GM18873 (cell line): Measurements from ENCODE around the gene NRXN3.

Experiments used
- ATAC-seq: cut with Tn5 transposase; IDR thresholded peaks from one replicate; pipeline ENCODE4 v1.9.1; 2021; ENCODE audit warnings: mild to moderate bottlenecking, moderate library complexity, moderate number of reproducible peaks; ENCODE audit not compliant: unreplicated experiment, low FRiP score

The NRXN3 gene

DNA sequence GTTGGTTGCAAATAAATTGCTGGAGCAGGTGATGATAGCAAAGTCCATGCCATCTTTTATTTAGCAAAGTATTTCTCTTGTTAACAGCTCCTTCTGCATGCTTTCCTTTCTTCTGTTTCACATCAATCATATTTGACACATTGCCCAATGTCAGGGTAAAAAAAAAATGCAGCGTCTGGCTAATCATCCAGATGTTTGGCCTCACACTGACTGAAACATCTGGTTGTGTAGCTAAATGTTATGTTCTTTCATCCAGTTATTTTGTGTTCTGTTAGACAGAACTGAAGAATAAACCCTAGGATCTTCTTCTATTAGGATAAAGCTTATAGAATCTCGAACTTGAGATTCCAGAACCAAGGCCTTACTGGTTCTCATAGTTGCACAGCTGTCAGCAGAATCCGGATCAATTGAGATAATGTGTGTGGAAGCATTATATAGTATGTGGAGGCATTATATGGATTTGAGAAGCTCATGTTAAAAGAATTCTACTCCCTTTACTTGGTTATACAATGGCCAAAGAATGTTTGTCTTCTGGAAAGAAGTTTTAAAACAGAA is 1182.0 kb downstream of the NRXN3 start:
- ATAC-seq: no peak

DNA sequence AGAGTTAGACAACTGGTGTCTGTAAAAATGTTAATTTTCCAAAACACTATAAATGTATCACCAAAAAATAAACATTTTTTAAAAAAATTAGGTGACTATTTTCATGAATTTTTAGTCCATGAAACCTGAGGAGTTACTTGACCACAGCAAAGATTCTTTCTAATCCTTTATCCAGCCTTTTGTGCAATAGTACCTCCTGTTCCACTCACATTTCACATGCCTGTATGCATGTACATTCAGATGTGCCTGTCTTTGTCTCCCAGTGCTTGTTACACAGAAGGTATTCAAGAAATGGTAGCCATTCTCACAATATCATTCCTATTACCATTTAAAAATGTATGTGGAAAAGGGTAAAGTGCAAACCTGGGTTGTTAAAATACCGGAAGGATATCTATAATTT is 1184.2 kb downstream of the NRXN3 start:
- no peak for ATAC-seq

DNA sequence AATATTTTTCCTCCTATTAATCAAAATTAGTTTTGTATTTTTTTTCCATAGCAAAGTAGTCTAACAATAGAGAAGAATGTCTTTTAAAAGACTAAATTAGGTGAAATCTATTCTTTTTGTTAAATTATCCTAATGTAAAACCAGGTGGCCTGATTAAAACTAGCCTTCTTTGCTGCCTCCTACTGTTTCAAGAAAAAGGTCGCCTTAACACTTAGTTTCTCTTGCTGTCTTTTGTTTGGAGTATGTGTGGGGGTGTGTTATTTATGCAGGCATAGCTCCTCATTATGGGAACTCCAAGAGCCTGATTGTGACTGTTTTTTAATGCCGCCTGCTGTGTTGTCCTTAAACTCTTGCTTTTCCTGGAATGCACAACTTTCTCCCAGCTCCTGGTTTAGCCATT is 1185.9 kb downstream of the NRXN3 start:
- ATAC-seq: no peak

DNA sequence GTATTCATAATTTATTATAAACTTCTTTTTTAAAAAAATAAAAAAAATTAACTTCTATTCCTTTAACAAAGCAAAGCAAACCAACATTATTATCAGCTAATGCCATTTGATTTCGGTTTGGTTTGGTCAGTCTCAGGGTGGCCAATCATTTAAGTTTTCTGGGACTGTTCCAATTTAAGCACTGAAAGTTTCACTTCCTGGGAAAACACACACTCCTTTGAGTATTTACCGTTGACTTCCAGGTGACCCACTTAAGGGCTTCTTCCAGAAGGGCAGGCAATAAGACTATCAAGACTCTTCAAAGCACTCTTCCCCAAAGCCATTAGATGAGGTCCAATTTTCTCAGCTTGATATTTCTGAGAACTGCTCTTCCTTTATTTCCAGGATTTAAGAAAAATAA is 1187.1 kb downstream of the NRXN3 start:
- no peak for ATAC-seq

DNA sequence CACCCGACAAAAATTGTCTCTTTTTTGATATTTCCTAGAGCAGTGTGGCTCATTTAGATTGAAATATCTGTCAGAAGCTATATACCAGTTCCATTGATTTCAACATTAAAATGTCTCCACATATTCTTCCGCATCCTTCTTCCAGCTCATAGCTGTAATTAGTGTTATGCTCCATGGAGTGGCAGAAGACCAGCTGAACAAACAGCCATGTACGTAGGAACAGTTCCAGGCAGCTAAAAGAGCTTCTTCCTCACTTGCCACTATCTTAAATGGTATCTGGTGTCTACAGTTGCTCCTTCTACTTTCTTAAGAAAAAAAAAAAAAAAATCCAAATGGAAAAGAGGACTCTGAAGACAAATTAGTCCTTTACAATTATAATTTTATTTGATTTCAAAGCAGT is 1193.1 kb downstream of the NRXN3 start:
- ATAC-seq: no peak

DNA sequence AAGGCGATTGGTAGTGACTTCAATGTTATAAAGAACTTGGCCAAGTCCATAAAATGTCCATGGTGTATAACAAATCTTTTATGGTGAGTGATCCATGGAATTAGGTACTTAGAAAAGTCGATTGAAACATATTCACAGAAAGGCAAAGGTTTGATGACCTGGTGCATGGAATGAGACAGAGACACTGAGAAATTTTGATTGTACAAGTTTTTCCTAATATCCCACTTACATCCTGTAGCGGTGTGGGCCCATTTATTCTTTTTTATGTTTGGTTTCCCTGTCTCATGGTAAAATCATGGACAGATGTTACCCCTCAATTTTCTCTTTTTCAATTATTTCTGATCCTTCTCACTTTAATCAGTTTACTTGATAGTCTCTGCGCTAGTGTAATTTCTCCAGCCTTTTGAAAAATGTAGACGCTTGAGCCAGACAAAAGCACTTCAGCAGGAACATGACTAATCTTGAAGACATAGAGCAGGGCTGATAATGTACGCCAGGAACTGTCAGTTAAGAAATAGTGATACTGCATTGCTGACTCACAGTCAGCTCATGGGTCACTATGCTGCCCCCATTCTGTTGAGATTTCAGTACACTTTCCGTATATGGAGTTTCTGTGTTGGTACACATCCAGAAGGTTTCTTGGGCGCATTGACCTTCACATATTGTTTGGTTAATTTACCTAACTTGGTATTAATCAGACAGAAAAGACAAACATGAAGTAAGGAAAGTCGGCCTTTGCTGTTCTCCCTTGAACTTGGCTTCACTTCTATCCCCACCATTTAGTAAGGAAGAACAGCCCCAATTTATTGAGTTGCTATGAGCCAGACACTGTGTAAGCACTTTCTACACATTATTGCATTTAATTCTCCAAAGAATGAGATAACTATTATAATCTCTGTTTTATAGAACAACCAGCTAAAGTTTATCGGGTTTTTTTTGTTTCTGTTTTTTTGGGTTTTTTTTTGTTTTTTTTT is 1199.5 kb downstream of the NRXN3 start:
- no peak for ATAC-seq

DNA sequence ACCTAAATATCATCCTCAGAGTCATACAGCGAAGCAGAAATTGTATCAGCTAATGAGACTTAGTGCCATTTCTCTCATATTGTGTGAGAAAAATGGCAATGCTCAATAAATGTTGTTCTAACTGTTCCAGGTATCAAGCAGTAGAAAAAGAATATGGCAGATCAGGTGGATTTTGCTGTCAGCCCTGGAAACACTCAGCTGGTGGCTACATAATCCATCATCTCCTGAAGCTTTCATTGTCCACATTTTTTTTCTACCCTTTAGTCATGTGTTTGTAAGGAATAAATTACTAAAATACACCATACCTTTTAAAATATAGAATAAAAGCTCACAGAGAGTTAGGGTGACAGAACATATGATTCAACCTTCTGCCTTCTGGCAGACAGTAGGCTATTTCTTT is 1200.8 kb downstream of the NRXN3 start:
- ATAC-seq: no peak

DNA sequence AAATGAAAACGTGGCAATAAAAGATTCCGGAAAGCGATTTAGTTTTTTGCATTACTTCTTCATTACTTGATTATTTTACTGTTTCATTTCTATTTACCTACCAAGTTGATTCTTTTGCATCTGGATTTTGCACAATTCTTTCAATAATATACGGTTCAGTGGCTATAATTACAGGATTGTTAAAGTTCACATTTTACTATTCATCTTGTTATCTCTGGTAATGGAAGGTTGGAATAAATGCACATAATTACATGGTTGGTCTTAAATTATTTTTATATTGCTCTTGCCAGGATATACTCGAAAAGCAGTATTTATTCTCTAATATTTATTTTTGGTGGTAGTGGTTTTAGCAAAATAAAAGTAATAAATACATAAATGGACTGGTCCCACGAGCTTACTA is 1203.3 kb downstream of the NRXN3 start:
- ATAC-seq: no peak

DNA sequence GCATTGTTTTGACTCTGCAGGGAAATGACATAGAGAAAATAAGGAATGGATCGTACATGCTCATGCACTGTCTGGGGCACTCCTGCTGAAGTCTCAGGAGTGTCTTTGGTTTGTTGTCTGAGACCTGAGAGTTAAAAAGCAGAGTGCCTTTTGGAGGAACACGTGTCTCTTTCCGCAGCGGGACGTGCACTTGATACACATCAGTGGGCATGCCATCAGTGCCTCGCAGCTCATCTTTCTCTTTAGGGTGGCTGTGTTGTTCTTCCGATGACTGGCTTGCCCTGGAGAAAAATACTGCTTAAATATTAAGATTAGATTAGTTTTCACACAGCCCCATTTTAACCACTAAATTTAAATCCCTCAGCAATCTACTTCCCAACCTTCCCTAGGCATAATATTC is 1205.2 kb downstream of the NRXN3 start:
- no peak for ATAC-seq

DNA sequence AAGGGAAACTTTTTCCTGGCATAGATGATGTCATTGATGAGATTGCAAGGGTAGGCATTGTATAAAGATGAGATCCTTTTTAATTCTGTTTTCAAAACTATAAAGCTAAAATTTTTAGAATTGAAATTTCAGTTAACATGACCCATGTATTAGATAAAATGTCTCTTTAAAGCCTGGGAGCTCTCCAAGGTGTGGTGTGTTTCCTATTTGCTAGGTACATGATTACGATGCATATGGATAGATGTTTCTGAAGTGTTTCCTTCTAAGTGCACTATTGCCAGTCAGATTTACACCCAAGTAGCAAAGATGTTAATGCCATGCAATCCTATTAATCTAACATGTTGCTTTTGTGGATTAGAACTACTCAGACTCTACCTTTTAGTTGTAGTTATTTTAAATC is 1206.4 kb downstream of the NRXN3 start:
- ATAC-seq: no peak

DNA sequence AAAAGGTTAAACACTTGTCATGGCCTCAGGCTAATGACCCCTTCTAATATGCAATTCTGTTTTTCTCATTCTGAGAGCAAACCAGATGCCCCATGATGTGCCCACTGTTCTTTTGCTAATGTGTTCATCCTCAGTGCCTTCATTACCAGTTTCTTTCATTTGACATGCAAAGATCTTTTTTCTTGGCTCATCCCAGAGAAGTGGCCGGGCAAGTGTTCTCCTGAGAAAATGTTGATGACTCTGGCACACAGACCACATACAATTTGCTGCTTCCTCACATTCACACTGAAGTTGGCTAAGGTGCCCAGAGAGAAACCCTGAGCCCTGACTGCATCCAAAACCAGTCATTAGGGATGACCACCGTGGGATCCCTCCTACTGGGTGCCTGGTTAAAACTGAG is 1207.8 kb downstream of the NRXN3 start:
- ATAC-seq: no peak

DNA sequence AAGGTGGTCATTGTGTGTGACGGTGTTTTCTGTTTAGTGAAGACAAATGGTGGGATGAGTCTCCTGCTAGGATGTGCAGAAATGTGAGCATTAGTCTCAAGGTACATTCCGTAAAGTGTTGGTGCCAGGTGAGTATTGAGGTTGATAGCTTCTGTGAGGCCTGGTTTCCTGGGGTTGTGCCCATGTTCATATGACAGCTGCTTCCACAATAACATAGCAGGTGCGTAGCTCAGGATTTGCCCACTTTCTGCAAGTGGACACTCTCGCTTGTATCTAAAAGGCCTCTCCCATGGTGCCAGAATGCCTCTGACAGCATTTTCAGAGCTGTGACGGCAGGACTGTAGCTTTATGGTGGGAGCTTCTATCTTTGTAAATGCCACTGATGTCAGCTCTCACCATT is 1209.1 kb downstream of the NRXN3 start:
- ATAC-seq: no peak

DNA sequence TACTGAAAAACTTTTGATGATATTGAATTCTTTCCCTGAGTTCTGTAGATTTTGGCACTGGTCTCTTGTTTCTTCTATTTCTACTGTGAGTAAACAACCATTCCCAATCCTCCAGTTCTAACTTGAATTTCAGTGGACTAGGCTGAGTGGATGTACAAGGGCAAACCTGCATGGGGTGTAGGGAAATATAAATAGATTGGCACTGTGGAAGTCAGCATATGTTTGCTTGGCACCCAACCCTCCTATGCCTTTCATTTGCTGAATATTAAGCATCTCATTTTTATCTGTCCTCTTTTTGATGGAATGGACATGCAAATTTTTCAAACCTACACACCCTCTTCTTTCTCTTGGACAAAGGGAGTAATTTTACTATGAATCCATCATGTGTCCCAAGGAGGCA is 1212.9 kb downstream of the NRXN3 start:
- no peak for ATAC-seq

DNA sequence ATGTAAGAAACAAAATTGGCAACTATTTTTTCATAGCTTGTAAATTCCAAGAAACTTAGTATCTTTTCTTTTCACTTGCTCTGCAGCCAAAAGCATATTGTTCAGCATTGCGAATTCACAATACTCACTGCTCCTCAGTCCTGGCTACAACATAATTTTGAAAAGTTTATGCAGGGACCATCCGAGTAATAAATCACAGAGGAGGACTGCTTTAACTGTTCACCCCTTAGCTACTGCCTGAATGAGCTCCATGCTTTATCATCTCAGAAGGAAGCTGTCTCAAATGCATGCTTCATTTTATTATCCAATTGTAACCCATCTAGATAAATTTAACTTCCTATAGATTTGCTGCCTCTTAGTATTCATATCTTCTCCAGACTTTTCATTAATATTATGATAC is 1213.3 kb downstream of the NRXN3 start:
- no peak for ATAC-seq

DNA sequence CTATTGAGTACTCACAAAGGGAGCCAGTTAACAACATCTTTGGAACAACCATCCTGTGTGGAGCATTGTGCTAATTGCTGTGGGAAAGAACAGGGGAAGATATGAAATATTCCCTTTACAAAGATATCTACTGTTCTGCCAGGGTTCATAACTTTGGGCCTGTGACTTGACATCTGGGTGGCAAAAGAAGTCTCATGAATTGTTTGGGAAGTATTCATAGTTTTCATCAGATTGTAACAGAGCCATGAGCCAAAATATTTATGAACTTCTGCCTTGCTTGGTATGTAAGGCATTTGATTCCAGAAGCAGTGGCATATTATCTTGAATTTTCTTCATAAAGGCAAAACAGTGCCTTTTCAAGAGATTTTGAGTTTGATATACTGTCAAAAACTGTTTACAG is 1224.9 kb downstream of the NRXN3 start:
- no peak for ATAC-seq

DNA sequence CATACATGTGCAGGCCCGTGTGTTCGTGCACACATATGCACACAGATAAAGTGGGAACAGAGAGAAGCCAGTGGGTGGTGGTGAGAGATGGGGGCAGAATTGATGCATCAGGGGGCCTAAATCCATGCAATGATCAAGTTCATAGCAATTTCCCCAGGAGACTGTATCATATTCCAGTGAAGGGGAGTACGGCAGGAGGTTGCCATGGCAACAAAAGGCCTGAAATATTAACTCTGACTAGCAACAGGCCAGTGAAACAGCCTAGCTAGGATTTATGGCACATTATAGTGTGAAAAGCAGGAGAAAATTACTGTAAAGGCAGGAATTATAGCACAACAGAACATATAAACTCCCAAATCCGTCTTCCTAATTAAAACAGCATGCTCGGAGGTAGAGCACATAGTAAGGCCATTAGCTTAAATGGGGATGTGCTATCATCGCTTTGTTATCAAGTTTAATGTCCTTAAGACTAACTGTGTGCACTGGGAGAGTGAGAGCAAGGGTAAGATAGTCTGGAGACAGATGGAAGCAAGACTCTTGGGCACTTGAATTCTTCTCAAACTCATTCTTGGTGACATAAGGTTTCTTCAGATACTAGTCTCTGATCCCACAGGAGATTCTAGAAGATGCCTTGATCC is 1234.8 kb downstream of the NRXN3 start:
- no peak for ATAC-seq

DNA sequence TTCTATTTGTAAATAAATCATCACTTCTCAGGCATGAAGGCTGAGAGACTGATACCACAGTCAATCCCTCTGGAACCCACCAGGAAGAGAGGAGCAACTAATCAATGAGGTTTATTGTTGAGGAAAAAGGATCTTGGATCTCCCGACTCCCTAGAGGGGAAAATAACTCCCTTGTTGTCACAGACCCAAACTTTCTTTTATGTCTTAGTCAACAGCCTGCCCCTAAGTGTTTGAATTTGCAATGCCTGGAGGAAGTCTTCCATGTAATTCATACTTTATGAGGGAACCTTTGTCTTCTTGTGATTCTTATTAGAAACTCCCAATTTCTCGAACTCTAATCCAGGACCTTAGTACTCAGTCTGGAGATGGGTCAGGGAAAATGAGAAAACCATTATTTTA is 1235.3 kb downstream of the NRXN3 start:
- no peak for ATAC-seq

DNA sequence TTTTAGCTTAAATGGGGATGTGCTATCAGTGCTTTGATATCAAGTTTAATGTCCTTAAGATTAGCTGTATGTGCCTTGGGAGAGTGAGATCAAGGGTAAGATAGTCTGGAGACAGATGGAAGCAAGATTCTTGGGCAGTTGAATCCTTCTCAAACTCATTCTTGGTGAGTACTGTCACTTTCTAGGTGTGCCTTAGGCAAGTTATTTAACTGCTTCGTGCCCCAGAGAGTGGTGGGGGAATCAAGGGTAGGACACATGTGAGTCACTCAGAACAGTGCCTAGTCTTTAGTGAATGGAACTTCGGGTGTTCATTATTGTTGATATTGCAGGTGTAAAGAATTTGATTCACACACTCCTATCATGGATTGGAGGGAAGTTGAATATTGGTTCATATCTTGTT is 1237.4 kb downstream of the NRXN3 start:
- no peak for ATAC-seq

DNA sequence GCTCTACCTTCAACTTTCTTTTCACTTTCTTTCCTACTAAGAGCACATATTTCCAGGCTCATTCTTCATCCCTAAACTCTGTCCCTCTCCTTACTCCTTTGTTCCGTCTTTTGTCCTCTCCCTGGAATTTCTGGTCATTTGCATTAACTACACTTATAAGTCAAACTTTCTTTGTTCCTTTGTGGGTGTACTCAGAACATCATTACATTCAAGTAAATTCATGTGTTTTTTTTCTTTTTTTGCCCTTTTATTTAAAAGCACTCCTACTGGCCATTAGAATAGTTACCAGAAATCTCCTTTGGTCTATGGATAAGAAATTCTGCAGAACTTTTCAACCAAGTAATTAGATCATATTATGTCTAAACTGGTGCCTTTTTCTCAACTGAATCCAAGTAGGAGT is 1238.5 kb downstream of the NRXN3 start:
- ATAC-seq: no peak

DNA sequence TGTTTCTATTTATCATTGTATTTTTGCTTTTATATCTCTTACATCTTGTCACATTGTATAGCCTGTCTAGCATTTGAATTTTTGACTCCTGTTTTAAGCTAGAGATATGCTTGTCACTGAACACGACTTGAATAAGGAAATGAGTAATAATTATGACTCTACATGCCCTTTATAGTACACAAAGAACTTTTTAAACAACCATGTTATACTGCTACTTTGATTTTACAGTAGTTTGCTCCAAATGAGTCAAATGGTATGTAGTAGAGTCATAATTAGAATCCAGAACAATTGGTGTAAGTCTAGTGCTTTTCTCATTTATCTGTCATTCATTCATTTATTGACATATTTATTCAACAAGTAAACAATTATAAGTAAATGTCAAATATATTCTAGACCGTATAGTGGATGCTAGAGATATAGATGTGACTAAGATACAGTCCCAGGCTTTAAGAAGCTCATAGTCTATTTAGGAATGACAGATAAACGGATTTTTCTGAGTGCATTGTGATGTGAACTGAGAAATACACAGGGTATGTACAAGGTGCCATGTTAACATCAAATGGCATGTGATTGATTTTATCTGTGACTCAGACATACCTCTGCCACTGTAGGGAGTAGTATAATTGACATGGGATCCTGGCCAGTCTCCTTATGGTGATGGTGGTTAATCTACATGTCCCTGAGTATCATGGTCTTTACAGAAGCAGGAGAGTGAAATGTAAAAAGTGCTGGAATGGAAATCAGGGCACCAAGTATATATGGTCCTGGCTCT is 1241.4 kb downstream of the NRXN3 start:
- ATAC-seq: no peak

DNA sequence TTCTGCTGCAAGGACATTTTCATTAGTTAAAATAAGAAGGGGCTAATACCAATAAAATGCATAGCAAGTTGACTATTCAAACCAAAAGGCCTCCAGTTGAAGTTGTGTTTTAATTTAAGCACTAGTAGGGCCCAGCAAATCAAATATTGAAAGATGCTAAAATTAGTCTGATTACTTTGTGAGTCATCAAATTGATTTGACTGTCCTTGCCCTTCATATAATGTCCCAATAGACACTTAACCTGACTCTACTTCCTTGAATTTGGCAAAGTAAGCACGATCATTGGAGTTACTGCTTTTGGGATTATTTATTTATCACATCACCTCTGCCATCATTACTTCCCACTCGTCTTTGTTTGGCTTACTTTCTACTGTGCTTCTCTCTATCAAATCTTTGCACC is 1242.6 kb downstream of the NRXN3 start:
- ATAC-seq: no peak
